HEK293T (cell line): ENCODE measurements around the gene RNF20.

Experiments
- ARNT ChIP-seq: fragments of 450-650 bp; IDR thresholded peaks from 2 replicates; pipeline ENCODE4 v1.6.1; 2017; ENCODE audit warnings: mild to moderate bottlenecking
- BHLHE40 ChIP-seq: fragments of 450-650 bp; IDR thresholded peaks from 2 replicates; pipeline ENCODE4 v1.6.1; 2016; ENCODE audit warnings: mild to moderate bottlenecking, moderate library complexity, borderline replicate concordance
- CTBP1 ChIP-seq: fragments of 450-650 bp; IDR thresholded peaks from 2 replicates; pipeline ENCODE4 v1.6.1; 2016; ENCODE audit warnings: borderline replicate concordance
- ELF4 ChIP-seq: fragments of 450-650 bp; IDR thresholded peaks from 2 replicates; pipeline ENCODE4 v1.6.1; 2017; ENCODE audit warnings: antibody characterized with exemption
- FOXK2 ChIP-seq: fragments of 450-650 bp; IDR thresholded peaks from 2 replicates; pipeline ENCODE4 v1.6.1; 2016; ENCODE audit warnings: mild to moderate bottlenecking
- FOXM1 ChIP-seq: fragments of 450-650 bp; IDR thresholded peaks from 2 replicates; pipeline ENCODE4 v1.6.1; 2017; ENCODE audit warnings: mild to moderate bottlenecking, borderline replicate concordance
- HDGF ChIP-seq: fragments of 450-650 bp; IDR thresholded peaks from 2 replicates; pipeline ENCODE4 v1.6.1; 2017; ENCODE audit warnings: antibody characterized with exemption, borderline replicate concordance
- L3MBTL2 ChIP-seq: fragments of 450-650 bp; conservative IDR thresholded peaks from 2 replicates; pipeline ENCODE4 v1.6.1; 2016; ENCODE audit warnings: mild to moderate bottlenecking
- LEF1 ChIP-seq: fragments of 450-650 bp; IDR thresholded peaks from 2 replicates; pipeline ENCODE4 v1.6.1; 2017; ENCODE audit warnings: mild to moderate bottlenecking, borderline replicate concordance
- SP1 ChIP-seq: fragments of 450-650 bp; IDR thresholded peaks from 2 replicates; pipeline ENCODE4 v1.6.1; 2017
- SUZ12 ChIP-seq: fragments of 450-650 bp; IDR thresholded peaks from 2 replicates; pipeline ENCODE4 v1.6.1; 2016; ENCODE audit warnings: mild to moderate bottlenecking
- TARDBP ChIP-seq: fragments of 450-650 bp; IDR thresholded peaks from 2 replicates; pipeline ENCODE4 v1.6.1; 2016
- ZNF384 ChIP-seq: fragments of 450-650 bp; IDR thresholded peaks from 2 replicates; pipeline ENCODE4 v1.6.1; 2016

GRCh38 chr9:101592788-101593187 lies 59.1 kb downstream of the RNF20 start:
- no peak for TF ChIP-seq CTBP1
- TF ChIP-seq FOXK2: no peak
- no peak for TF ChIP-seq HDGF
- no peak for TF ChIP-seq BHLHE40
- no peak for TF ChIP-seq TARDBP
- TF ChIP-seq FOXM1: no peak
- no peak for TF ChIP-seq SUZ12
- no peak for TF ChIP-seq SP1
- TF ChIP-seq L3MBTL2: no peak
- no peak for TF ChIP-seq ELF4
- no peak for TF ChIP-seq ZNF384
- no peak for TF ChIP-seq LEF1
- no peak for TF ChIP-seq ARNT
